GM20431 (cell line): Measurements from ENCODE around the gene HCN2.

Experiments
- in situ Hi-C: fragments of 300-500 bp; cut with MseI, MboI; formaldehyde crosslinking; loops from one replicate; pipeline ENCODE4 v1.15.0; 2020; ENCODE audit warnings: low sequenced_read_pairs; ENCODE audit not compliant: unreplicated experiment

Gene HCN2

GRCh38 chr19:570937-571565 is 18.6 kb upstream of the HCN2 start:
- in situ Hi-C loops: no loop called here

GRCh38 chr19:571566-571974 is 18.1 kb upstream of the HCN2 start:
- in situ Hi-C loops: no loop called here

GRCh38 chr19:572140-572742 is 17.4 kb upstream of the HCN2 start, which contains the start of gene BSG:
Gene BSG (plus strand): TSS chr19:572596. CDS start chr19:572635, 39 bp downstream.
- in situ Hi-C loops: no loop called here

- in situ Hi-C loops: no loop called here
Measured at GRCh38 chr19:572743-573518, 16.8 kb upstream of the HCN2 start.

- in situ Hi-C loops: no loop called here
Measured at GRCh38 chr19:573519-573825, 16.2 kb upstream of the HCN2 start.

- in situ Hi-C loops: no loop called here
Measured at GRCh38 chr19:574658-575526, 14.8 kb upstream of the HCN2 start.

- in situ Hi-C loops: no loop called here
Measured at GRCh38 chr19:575527-576506, 13.9 kb upstream of the HCN2 start.

- in situ Hi-C loops: no loop called here
Measured at GRCh38 chr19:576768-577438, 12.8 kb upstream of the HCN2 start.

- in situ Hi-C loops: no loop called here
Measured at GRCh38 chr19:577439-578392, 12.0 kb upstream of the HCN2 start.

GRCh38 chr19:579111-579841 is 10.4 kb upstream of the HCN2 start:
- in situ Hi-C loops: no loop called here

- in situ Hi-C loops: no loop called here
Measured at GRCh38 chr19:579842-580155, 9.9 kb upstream of the HCN2 start.

- in situ Hi-C loops: no loop called here
Measured at GRCh38 chr19:580274-580835, 9.3 kb upstream of the HCN2 start.

- in situ Hi-C loops: no loop called here
Measured at GRCh38 chr19:581399-582111, 8.1 kb upstream of the HCN2 start.

GRCh38 chr19:582497-583197 is 7.0 kb upstream of the HCN2 start:
- in situ Hi-C loops: no loop called here

GRCh38 chr19:583198-583967 is 6.3 kb upstream of the HCN2 start:
- in situ Hi-C loops: no loop called here
